ENCODE results near the gene NAV2. TPM values are rescaled to one million over a fixed set of nuclear protein-coding genes. Genes with fewer than 3 reads are reported as not detected.

Gene NAV2
- total RNA-seq, 4 donors from 2014 or later, result 9.1 to 34.7 (median 22.2) TPM

GRCh38 chr11:20109731-20110445 is 397.3 kb downstream of the NAV2 start:
- Histone ChIP-seq H3K36me3 (peaks cover 35% of the 10 kb centered on the region), H3K27ac (no peak overlapping the region)

GRCh38 chr11:20110908-20111669 is 398.5 kb downstream of the NAV2 start:
- WGBS, result 29% methylated on average over 6 of the region's 8 CpGs
- TF ChIP-seq POLR2A (IDR thresholded peaks at IDR 0.05), result no peak
- no peak for TF ChIP-seq EP300 (IDR thresholded peaks at IDR 0.05)
- TF ChIP-seq, protein P1, sequence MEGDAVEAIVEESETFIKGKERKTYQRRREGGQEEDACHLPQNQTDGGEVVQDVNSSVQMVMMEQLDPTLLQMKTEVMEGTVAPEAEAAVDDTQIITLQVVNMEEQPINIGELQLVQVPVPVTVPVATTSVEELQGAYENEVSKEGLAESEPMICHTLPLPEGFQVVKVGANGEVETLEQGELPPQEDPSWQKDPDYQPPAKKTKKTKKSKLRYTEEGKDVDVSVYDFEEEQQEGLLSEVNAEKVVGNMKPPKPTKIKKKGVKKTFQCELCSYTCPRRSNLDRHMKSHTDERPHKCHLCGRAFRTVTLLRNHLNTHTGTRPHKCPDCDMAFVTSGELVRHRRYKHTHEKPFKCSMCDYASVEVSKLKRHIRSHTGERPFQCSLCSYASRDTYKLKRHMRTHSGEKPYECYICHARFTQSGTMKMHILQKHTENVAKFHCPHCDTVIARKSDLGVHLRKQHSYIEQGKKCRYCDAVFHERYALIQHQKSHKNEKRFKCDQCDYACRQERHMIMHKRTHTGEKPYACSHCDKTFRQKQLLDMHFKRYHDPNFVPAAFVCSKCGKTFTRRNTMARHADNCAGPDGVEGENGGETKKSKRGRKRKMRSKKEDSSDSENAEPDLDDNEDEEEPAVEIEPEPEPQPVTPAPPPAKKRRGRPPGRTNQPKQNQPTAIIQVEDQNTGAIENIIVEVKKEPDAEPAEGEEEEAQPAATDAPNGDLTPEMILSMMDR (IDR thresholded peaks at IDR 0.05), result peak; percentile 57 to 83
- no peak for TF ChIP-seq POLR2AphosphoS5 (IDR thresholded peaks at IDR 0.05)
- peak overlapping the region; percentile 78 for H3K27ac ChIP-seq

More at GRCh38 chr11:20109731-20110445, 397.3 kb downstream of the NAV2 start:
- TF ChIP-seq POLR2A (IDR thresholded peaks at IDR 0.05) (no peak), POLR2AphosphoS5 (IDR thresholded peaks at IDR 0.05) (no peak), EP300 (IDR thresholded peaks at IDR 0.05) (no peak)
- TF ChIP-seq, protein P1 (IDR thresholded peaks at IDR 0.05), result no peak
- WGBS, result 91% methylated on average over 5 of the region's 9 CpGs
- no peak overlapping the region for H3K4me3 ChIP-seq
- no peak for DNase-seq (ENCODE audit: low spot score in 2 of 2)
- H3K27me3 ChIP-seq, result no peaks in the 10 kb centered on the region
- no peaks in the 10 kb centered on the region for H3K9me3 ChIP-seq
- H3K4me1 ChIP-seq, result peaks cover 23% of the 10 kb centered on the region

DNA sequence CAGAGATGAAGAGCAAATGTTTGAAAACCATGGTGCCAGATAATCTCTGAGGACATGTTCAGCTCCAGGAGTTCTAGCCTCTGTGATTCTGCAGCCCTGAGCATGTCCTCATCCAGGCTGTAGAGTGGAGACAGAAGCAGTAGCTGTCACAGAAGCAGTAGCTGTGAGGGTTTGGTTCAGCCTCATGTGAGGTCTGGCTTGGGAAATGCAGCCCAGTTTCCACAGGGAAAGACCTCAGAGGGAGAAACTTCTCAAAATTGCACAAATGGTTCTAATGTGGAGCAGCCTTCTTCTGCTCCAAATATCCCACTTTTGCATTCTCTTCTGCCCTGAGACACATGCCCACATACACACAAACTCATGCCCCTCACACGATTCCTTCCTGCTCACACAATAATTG is 399.2 kb downstream of the NAV2 start:
- no peak for DNase-seq (ENCODE audit: low spot score in 2 of 2)
- peak overlapping the region; percentile 24 for H3K4me3 ChIP-seq
- H3K27me3 ChIP-seq, result no peaks in the 10 kb centered on the region
- TF ChIP-seq POLR2AphosphoS5 (IDR thresholded peaks at IDR 0.05), result no peak
- TF ChIP-seq, protein P1 (IDR thresholded peaks at IDR 0.05), result no peak
- TF ChIP-seq POLR2A (IDR thresholded peaks at IDR 0.05), result no peak
- TF ChIP-seq EP300 (IDR thresholded peaks at IDR 0.05), result no peak
- H3K27ac ChIP-seq, result peak overlapping the region; percentile 78
- WGBS, result 33% methylated on average over 1 of the region's 1 CpG
- H3K9me3 ChIP-seq, result no peaks in the 10 kb centered on the region
- peaks cover 23% of the 10 kb centered on the region for H3K4me1 ChIP-seq
- H3K36me3 ChIP-seq, result peaks cover 26% of the 10 kb centered on the region

More at GRCh38 chr11:20110908-20111669, 398.5 kb downstream of the NAV2 start:
- Histone ChIP-seq H3K4me1 (peaks cover 23% of the 10 kb centered on the region), H3K36me3 (peaks cover 26% of the 10 kb centered on the region), H3K9me3 (no peaks in the 10 kb centered on the region), H3K4me3 (no peak overlapping the region), H3K27me3 (no peaks in the 10 kb centered on the region)
- DNase-seq (ENCODE audit: low spot score in 2 of 2), result no peak

DNA sequence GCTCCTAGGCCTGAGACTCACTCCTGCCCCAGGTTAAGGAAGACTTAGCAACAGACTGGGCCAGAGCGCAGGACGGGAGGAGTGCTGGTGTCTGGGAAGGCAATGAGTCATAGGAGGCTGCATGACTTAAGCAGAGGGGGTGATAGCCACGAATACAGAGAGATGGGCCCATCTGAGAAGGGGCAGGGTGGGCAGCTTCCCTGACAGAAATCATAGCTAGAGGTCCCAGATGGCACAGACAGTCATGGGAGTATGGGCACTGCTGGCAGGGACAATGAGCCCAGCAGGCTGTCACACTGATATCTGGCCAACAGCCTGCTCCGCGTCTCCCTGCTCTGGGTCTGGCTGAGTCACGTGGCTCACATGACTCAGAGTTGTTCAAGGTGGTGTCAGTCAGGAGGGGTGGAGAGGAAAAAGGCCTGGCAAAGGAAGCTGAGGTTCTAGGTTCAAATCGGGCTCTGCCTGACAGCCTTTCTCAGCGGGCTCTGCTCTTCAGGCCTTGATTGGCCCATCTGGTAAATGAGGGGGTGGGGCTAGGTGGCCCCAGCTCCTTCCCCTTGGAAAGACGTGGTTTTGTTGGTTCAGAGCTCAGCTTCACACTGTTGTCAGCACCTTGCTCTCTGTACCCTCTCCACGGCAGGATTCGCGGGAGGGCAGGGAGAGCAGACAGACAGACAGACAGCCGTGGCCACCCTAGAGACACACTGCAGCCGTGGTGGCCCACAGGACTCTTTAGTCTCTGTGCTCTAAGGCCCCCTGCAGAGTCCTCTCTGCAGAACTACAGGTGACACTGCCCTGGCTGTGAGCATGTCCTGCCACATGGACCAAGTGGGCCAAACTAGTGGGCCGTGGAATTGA is 399.9 kb downstream of the NAV2 start:
- peak overlapping the region; percentile 24 for H3K4me3 ChIP-seq

More for the DNA sequence above, 399.9 kb downstream of the NAV2 start:
- Histone ChIP-seq H3K4me1 (peaks cover 23% of the 10 kb centered on the region), H3K36me3 (peaks cover 27% of the 10 kb centered on the region), H3K9me3 (no peaks in the 10 kb centered on the region), H3K27ac (peak overlapping the region; percentile 78), H3K27me3 (no peaks in the 10 kb centered on the region)
- WGBS, result 42% methylated on average over 15 of the region's 15 CpGs
- TF ChIP-seq, protein P1 (IDR thresholded peaks at IDR 0.05), result no peak
- TF ChIP-seq POLR2AphosphoS5 (IDR thresholded peaks at IDR 0.05) (no peak), POLR2A (IDR thresholded peaks at IDR 0.05) (no peak), EP300 (IDR thresholded peaks at IDR 0.05) (no peak)
- peak in 1 of 2 donors; percentile 72 for DNase-seq (ENCODE audit: low spot score in 2 of 2)
